ENCODE results near the gene RETN.

Gene RETN

DNA sequence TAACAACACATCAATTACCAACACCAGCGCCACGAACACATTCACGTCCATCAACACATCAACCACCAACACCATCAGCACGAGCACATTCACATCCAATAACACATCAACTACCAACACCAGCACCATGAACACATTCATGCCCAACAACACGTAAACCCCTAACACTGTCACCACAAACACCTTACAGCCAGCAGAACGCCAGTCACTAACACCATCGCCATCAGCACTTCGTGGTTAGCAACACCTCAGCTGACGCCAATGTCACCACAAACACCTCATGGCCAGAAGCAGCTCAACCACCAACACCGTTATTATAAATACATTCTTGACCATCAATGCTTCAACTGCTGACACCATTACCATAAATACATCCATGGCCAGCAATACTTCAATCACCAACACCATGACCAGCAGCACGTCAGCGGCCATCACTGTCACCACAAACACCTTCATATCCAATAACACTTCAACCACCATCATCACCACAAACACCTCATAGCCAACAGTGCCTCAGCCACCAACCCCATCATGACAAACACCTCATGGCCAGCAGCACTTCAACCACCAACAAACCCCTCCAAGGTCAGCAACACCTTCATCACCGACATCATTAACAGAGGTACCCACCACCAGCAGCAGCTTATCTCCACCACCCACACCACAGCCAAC is 23.7 kb downstream of the RETN start:
- intact Hi-C loops (cut with DNase I; ENCODE audit: low total_unique reads), result no loop called here
- Histone ChIP-seq H3K4me1 (no peaks in the 10 kb centered on the region), H3K36me3 (no peaks in the 10 kb centered on the region), H3K9me3 (no peaks in the 10 kb centered on the region), H3K27me3 (peaks cover 0 to 34% of the 10 kb centered on the region in 2 donors), H3K27ac (no peak overlapping the region), H3K4me3 (no peak overlapping the region)
- TF ChIP-seq, protein P1, sequence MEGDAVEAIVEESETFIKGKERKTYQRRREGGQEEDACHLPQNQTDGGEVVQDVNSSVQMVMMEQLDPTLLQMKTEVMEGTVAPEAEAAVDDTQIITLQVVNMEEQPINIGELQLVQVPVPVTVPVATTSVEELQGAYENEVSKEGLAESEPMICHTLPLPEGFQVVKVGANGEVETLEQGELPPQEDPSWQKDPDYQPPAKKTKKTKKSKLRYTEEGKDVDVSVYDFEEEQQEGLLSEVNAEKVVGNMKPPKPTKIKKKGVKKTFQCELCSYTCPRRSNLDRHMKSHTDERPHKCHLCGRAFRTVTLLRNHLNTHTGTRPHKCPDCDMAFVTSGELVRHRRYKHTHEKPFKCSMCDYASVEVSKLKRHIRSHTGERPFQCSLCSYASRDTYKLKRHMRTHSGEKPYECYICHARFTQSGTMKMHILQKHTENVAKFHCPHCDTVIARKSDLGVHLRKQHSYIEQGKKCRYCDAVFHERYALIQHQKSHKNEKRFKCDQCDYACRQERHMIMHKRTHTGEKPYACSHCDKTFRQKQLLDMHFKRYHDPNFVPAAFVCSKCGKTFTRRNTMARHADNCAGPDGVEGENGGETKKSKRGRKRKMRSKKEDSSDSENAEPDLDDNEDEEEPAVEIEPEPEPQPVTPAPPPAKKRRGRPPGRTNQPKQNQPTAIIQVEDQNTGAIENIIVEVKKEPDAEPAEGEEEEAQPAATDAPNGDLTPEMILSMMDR (IDR thresholded peaks at IDR 0.05), result no peak
- DNase-seq, result no peak

DNA sequence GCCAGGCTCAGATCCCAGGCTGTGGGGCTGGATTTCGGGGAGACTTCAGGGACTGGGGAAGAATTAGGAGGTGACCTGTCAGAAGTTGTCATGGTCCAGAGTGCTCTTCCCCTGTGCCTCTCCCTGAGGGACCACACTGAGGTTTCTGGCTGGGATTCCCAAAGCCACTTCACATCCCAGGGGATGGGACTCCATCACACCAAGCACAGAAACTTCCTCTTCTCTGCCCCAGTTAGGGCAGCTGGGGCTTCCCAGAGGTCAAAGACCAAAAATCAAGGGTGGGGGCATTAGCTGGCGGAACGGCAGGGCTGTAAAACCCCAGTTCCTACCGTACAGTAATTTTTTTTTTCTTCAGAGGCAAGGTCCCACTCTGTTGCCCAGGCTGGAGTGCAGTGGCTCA is 25.6 kb downstream of the RETN start:
- TF ChIP-seq, protein P1 (IDR thresholded peaks at IDR 0.05), result no peak
- Histone ChIP-seq H3K36me3 (no peaks in the 10 kb centered on the region), H3K27ac (no peak overlapping the region), H3K9me3 (no peaks in the 10 kb centered on the region), H3K4me1 (no peaks in the 10 kb centered on the region), H3K4me3 (no peak overlapping the region), H3K27me3 (peaks cover 0 to 42% of the 10 kb centered on the region in 2 donors)
- intact Hi-C loops (cut with DNase I; ENCODE audit: low total_unique reads), result no loop called here
- no peak for DNase-seq

DNA sequence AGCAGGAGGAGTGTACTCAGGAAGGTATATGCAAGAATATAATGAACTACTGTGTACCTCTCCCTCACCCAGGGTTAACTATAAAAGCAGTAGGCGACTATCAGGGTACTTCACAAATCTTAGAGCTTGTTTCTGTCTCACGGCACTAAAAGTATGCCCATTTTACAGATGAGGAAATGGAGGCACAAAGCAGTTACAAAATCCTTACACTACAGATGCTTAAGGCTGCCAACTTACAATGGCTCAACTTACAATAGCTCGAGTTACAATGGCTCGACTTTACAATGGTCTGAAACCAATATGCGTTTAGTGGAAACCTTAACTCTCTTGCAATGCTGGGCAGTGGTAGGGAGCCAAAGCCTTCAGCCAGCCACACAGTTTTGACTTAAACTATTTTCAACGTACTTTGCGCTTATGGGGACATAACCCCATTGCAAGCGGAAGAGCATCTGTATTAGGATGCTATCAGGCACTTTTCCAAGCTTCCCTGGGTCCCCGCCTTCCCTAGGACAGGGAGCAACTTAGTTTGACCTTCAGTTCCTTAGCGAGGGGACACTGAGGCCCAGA is 29.0 kb downstream of the RETN start:
- DNase-seq, result no peak
- intact Hi-C loops (cut with DNase I; ENCODE audit: low total_unique reads), result no loop called here
- H3K36me3 ChIP-seq, result no peaks in the 10 kb centered on the region
- no peak overlapping the region for H3K27ac ChIP-seq
- no peaks in the 10 kb centered on the region for H3K9me3 ChIP-seq
- TF ChIP-seq, protein P1 (IDR thresholded peaks at IDR 0.05), result no peak
- peaks cover 0 to 55% of the 10 kb centered on the region in 2 donors for H3K27me3 ChIP-seq
- H3K4me3 ChIP-seq, result no peak overlapping the region
- no peaks in the 10 kb centered on the region for H3K4me1 ChIP-seq

- Histone ChIP-seq H3K4me1 (no peaks in the 10 kb centered on the region), H3K27ac (no peak overlapping the region), H3K4me3 (no peak overlapping the region), H3K36me3 (no peaks in the 10 kb centered on the region), H3K9me3 (no peaks in the 10 kb centered on the region), H3K27me3 (peaks cover 0 to 59% of the 10 kb centered on the region in 2 donors)
- DNase-seq, result no peak
- intact Hi-C loops (cut with DNase I; ENCODE audit: low total_unique reads), result no loop called here
- TF ChIP-seq, protein P1 (IDR thresholded peaks at IDR 0.05), result no peak
These were observed 29.7 kb downstream of the RETN start for GRCh38 chr19:7698583-7698982.

- intact Hi-C loops (cut with DNase I; ENCODE audit: low total_unique reads), result no loop called here
- Histone ChIP-seq H3K27me3 (peaks cover 0 to 61% of the 10 kb centered on the region in 2 donors), H3K4me1 (no peaks in the 10 kb centered on the region), H3K4me3 (no peak overlapping the region), H3K27ac (no peak overlapping the region), H3K9me3 (no peaks in the 10 kb centered on the region), H3K36me3 (no peaks in the 10 kb centered on the region)
- no peak for DNase-seq
- TF ChIP-seq, protein P1 (IDR thresholded peaks at IDR 0.05), result no peak
These were observed 30.2 kb downstream of the RETN start for GRCh38 chr19:7699003-7699402.
